GM12878 (cell line): ENCODE results near the gene DUS1L. TPM values are rescaled to one million over a fixed set of nuclear protein-coding genes. Genes with fewer than 3 reads are reported as not detected.
A peak's percentile ranks its signal among the peaks of the same experiment; 100 is the strongest.

Experiments used
- ATAC-seq: fragments of 200-7000 bp; cut with Tn5 transposase; 3 replicates; pipeline ENCODE4 v1.9.1; 2020; ENCODE audit warnings: mild to moderate bottlenecking, moderate library complexity
- BruUV-seq: library from RNA; stranded (reverse); fragments of 400-500 nt; replicated peaks from 2 replicates; lab custom pipeline; 2021; lab: Mats Ljungman, UMichigan
- CTCF ChIA-PET: fragments of 300-600 bp; sonication (Branson Sonifier 250); formaldehyde crosslinking; extraction: SDS; loops from one replicate; lab custom pipeline; 2021; ENCODE audit warnings: inconsistent platforms; lab: Yijun Ruan, JAX
- POLR2A ChIA-PET: fragments of 350-600 bp; formaldehyde crosslinking; extraction: SDS; loops from one replicate; lab custom pipeline; 2021; ENCODE audit warnings: inconsistent platforms; lab: Charles Lee
- RAD21 ChIA-PET: fragments of 300-600 bp; sonication (Branson Sonifier 250); formaldehyde crosslinking; loops from one replicate; lab custom pipeline; 2023; ENCODE audit warnings: antibody characterized with exemption; ENCODE audit not compliant: unreplicated experiment; lab: Charles Lee
- SMC1A ChIA-PET: fragments of 300-600 bp; sonication (Branson Sonifier 250); formaldehyde crosslinking; loops from one replicate; lab custom pipeline; 2023; ENCODE audit not compliant: unreplicated experiment, uncharacterized antibody; lab: Charles Lee
- DNase-seq: peaks from one replicate; pipeline ENCODE4 v3.0.0-alpha.2; 2011; ENCODE audit warnings: low read depth, low spot score
- FAIRE-seq: peaks from 3 replicates; lab custom pipeline; 2011; peaks lifted over from hg19 to GRCh38; lab: Jason Lieb, UNC
- H2AFZ ChIP-seq: 2 replicates; pipeline ENCODE4 v1.6.0; 2011; ENCODE audit warnings: low read depth, low read length, control low read depth; ENCODE audit not compliant: control insufficient read depth
- H3K27ac ChIP-seq: 2 replicates; pipeline ENCODE4 v1.5.1; 2011; ENCODE audit warnings: control low read depth; ENCODE audit not compliant: control insufficient read depth, insufficient read depth
- H3K27me3 ChIP-seq, 2 experiments: replicated peaks in 1 of 2; 2 replicates each; pipeline versions ENCODE4 v1.6.0 to v1.6.1; 2011; ENCODE audit warnings: low read length in 1 of 2; ENCODE audit not compliant: control insufficient read depth in 2 of 2, insufficient read depth in 2 of 2
- H3K36me3 ChIP-seq, 2 experiments: 2 replicates each; pipeline ENCODE4 v1.5.1; 2011; ENCODE audit warnings: low read length in 1 of 2; ENCODE audit not compliant: control insufficient read depth in 2 of 2, insufficient read depth in 2 of 2
- H3K4me1 ChIP-seq: 2 replicates; pipeline ENCODE4 v1.6.1; 2011; ENCODE audit warnings: mild to moderate bottlenecking, low read length, moderate library complexity, mixed read lengths; ENCODE audit not compliant: control insufficient read depth, insufficient read depth
- H3K4me2 ChIP-seq: 2 replicates; pipeline ENCODE4 v1.6.0; 2011; ENCODE audit warnings: control low read depth; ENCODE audit not compliant: control insufficient read depth, insufficient read depth
- H3K4me3 ChIP-seq: fragments of 200-600 bp; sonication (generic); 2 replicates; pipeline ENCODE4 v1.5.1; 2016
- H3K79me2 ChIP-seq: 2 replicates; pipeline ENCODE4 v1.6.0; 2011; ENCODE audit warnings: low read length; ENCODE audit not compliant: control insufficient read depth, insufficient read depth
- H3K9ac ChIP-seq: 2 replicates; pipeline ENCODE4 v1.8.0; 2011; ENCODE audit warnings: low read length, control low read depth, mixed read lengths; ENCODE audit not compliant: control insufficient read depth, insufficient read depth
- H3K9me3 ChIP-seq: replicated peaks from 3 replicates; pipeline ENCODE4 v1.5.1; 2011; ENCODE audit warnings: mild to moderate bottlenecking, low read length; ENCODE audit not compliant: control insufficient read depth, insufficient read depth
- H4K20me1 ChIP-seq: 2 replicates; pipeline ENCODE4 v1.6.0; 2011; ENCODE audit not compliant: control insufficient read depth, insufficient read depth
- BACH1 ChIP-seq: fragments of 450-650 bp; IDR thresholded peaks from 2 replicates; pipeline ENCODE4 v1.6.1; 2017; ENCODE audit warnings: mild to moderate bottlenecking, borderline replicate concordance
- CREM ChIP-seq: IDR thresholded peaks from 2 replicates; pipeline ENCODE4 v1.6.1; 2014; ENCODE audit warnings: antibody characterized with exemption, low read depth
- EED ChIP-seq: sonication (generic); IDR thresholded peaks from 2 replicates; pipeline ENCODE4 v1.6.1; 2016; ENCODE audit warnings: antibody characterized with exemption, low read depth
- ESRRA ChIP-seq: IDR thresholded peaks from 2 replicates; pipeline ENCODE4 v1.6.1; 2012; ENCODE audit warnings: mild to moderate bottlenecking, low read length, improper control_type of control experiment
- FOXK2 ChIP-seq: fragments of 450-650 bp; IDR thresholded peaks from 2 replicates; pipeline ENCODE4 v1.6.1; 2017; ENCODE audit warnings: mild to moderate bottlenecking, moderate library complexity
- HDGF ChIP-seq: fragments of 450-650 bp; IDR thresholded peaks from 2 replicates; pipeline ENCODE4 v1.6.1; 2016; ENCODE audit warnings: antibody characterized with exemption
- MLLT1 ChIP-seq: fragments of 450-650 bp; IDR thresholded peaks from 2 replicates; pipeline ENCODE4 v1.6.1; 2016; ENCODE audit warnings: mild to moderate bottlenecking
- POU2F2 ChIP-seq: IDR thresholded peaks from 3 replicates; pipeline ENCODE4 v1.6.1; 2011; ENCODE audit warnings: low read depth, mild to moderate bottlenecking, low read length, borderline replicate concordance
- STAT1 ChIP-seq: fragments of 450-650 bp; conservative IDR thresholded peaks from 2 replicates; pipeline ENCODE4 v1.6.1; 2014; ENCODE audit warnings: antibody characterized with exemption, mild to moderate bottlenecking
- ZBED1 ChIP-seq: IDR thresholded peaks from 2 replicates; pipeline ENCODE4 v1.6.1; 2016; ENCODE audit warnings: borderline replicate concordance
- ZNF217 ChIP-seq: fragments of 450-650 bp; IDR thresholded peaks from 2 replicates; pipeline ENCODE4 v1.6.1; 2017; ENCODE audit warnings: antibody characterized with exemption, mild to moderate bottlenecking
- WGBS: methylation state at CpG from one replicate; pipeline ENCODE4 v1.1.6; 2016; ENCODE audit warnings: low lambda C conversion rate; ENCODE audit not compliant: insufficient replicate concordance, insufficient coverage; ENCODE audit errors: missing lambda C conversion rate; 5-methylcytosine and 5-hydroxymethylcytosine counted together
- in situ Hi-C: fragments of 300-500 bp; cut with MboI; formaldehyde crosslinking; loops from 9 replicates; pipeline ENCODE4 v1.14.3; 2018; ENCODE audit warnings: mixed read lengths
- intact Hi-C: fragments of 100-400 bp; cut with micrococcal nuclease; formaldehyde crosslinking; loops from one replicate; pipeline ENCODE4 v1.14.2; 2022; ENCODE audit not compliant: unreplicated experiment
- polyA plus RNA-seq, 11 experiments: library from polyadenylated mRNA; depleted of rRNA in 4 of 11; unstranded in 6 of 11; stranded (reverse) in 5 of 11; fragments of >200 nt; fragmentation: Nextera tagmentation in 4 of 11; fragmentation: Illumina TruSeq in 1 of 11; extraction: Ambion mirVana in 4 of 11; extraction: Trizol in 1 of 11; gene quantifications; 1 replicate in 1 of 11; 2 replicates in 10 of 11; pipeline versions ENCODE4 v1.2.1 to v1.2.3, GENCODE V29; 2011 to 2016; ENCODE audit warnings: inconsistent platforms in 2 of 11, missing spikeins in 2 of 11, low read depth in 1 of 11
- total RNA-seq, 4 experiments: library from RNA; depleted of rRNA in 3 of 4; stranded (reverse); fragments of >200 nt in 3 of 4; fragmentation: Illumina TruSeq in 1 of 4; extraction: Trizol in 1 of 4; gene quantifications; 2 replicates each; pipeline versions ENCODE4 v1.2.1 to v1.2.3, GENCODE V29; 2013 to 2021
- TF ChIP-seq, protein P1 (sequence below): fragments of 450-650 bp; IDR thresholded peaks from 2 replicates; pipeline ENCODE4 v1.6.1; 2016; ENCODE audit warnings: mild to moderate bottlenecking

DUS1L gene
- total and polyA plus RNA-seq, 10 of the 15 experiments (the other 5 are each of a cell fraction or from before 2014, with no cell fraction given) = 6.1 to 157 (median 44.5) TPM

DNA sequence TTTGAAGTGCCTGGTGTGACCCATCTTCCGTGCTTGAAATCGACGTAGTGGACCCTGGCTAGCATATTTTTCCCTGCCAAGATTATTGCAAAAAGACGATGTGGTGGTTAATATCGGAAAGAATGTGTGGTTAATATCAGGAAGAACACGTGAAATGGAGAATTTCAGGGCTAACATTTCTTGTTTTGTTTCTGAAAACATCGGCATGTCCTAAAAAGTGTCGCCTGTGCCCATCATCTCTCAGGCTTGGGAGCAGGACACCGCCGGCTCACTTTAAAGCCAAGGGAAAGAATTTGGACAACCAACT lies 27.8 kb downstream of the DUS1L start:
- TF ChIP-seq, protein P1, sequence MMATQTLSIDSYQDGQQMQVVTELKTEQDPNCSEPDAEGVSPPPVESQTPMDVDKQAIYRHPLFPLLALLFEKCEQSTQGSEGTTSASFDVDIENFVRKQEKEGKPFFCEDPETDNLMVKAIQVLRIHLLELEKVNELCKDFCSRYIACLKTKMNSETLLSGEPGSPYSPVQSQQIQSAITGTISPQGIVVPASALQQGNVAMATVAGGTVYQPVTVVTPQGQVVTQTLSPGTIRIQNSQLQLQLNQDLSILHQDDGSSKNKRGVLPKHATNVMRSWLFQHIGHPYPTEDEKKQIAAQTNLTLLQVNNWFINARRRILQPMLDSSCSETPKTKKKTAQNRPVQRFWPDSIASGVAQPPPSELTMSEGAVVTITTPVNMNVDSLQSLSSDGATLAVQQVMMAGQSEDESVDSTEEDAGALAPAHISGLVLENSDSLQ = no peak
- TF ChIP-seq CREM (0 out of 2 replicates have a peak, but pooled peaks have one; percentile 18), STAT1 (no peak), FOXK2 (no peak), ESRRA (no peak), BACH1 (no peak), EED (no peak), ZBED1 (no peak), POU2F2 (no peak), ZNF217 (no peak), HDGF (0 out of 2 replicates have a peak, but pooled peaks have one; percentile 2), MLLT1 (0 out of 2 replicates have a peak, but pooled peaks have one; percentile 58)
- TF ChIP-seq, all 136 proteins: peak for 3
- no TSS peak for BruUV-seq
- no peaks in the 10 kb centered on the region for H4K20me1 ChIP-seq
- ChIA-PET POLR2A (interaction anchor here (0.5 to 1.5 kb wide), 19 partner anchors 10 to 411 kb away, joined by 3 to 13 read pairs (median 3); partner anchors contain the start of genes CENPX, FASN, LRRC45 and MRPL12), SMC1A (interaction anchor here (0.5 to 1.4 kb wide), 7 partner anchors 11 to 178 kb away, joined by 3 to 7 read pairs (median 3); partner anchors contain the start of genes CENPX, DUS1L and LRRC45), RAD21 (interaction anchor here (0.7 to 2.4 kb wide), 7 partner anchors 12 to 117 kb away, joined by 3 to 13 read pairs (median 5); partner anchors contain the start of genes CENPX, FASN and LRRC45), CTCF (interaction anchor here (0.6 to 1.9 kb wide), 17 partner anchors 10 to 596 kb away, joined by 3 to 30 read pairs (median 4); partner anchors contain the start of genes CENPX, GPS1, LRRC45 and RFNG)
- H3K4me1 ChIP-seq = peaks cover 10% of the 10 kb centered on the region
- ATAC-seq (no peak), DNase-seq (no peak), FAIRE-seq (no peak)
- H3K36me3 ChIP-seq = no peaks in the 10 kb centered on the region; a peak in 2 of 4 replicates
- 15% methylated on average over 10 of the region's 10 CpGs for WGBS
- intact Hi-C loops = loop anchor here (5.0 kb wide), 1 partner anchor 59 kb away; the partner anchor contains the start of gene FASN
- peak overlapping the region; percentile 93 for H2AFZ ChIP-seq
- peak overlapping the region; percentile 49; the same call in 1 of the 2 replicates for H3K4me3 ChIP-seq
- 0 out of 2 replicates have a peak overlapping the region, but pooled peaks have one; percentile 46 for H3K27ac ChIP-seq
- H3K27me3 ChIP-seq = no peaks in the 10 kb centered on the region
- in situ Hi-C loops = loop anchor here (5.0 kb wide), 1 partner anchor 119 kb away; no protein-coding TSS in a partner anchor
- no peaks in the 10 kb centered on the region for H3K9me3 ChIP-seq
- peaks cover 5% of the 10 kb centered on the region for H3K79me2 ChIP-seq
- H3K4me2 ChIP-seq = peak overlapping the region; percentile 89
- no peak overlapping the region; the same call in 1 of the 2 replicates for H3K9ac ChIP-seq
